Putamen (tissue), 1 donor: ENCODE results near the gene SEMA3F.
A peak's percentile ranks its signal among the peaks of the same experiment; 100 is the strongest.

ENCODE experiments used
- DNase-seq: peaks from one replicate; pipeline ENCODE4 v3.0.0-alpha.2; 2016; ENCODE audit warnings: low spot score

Gene SEMA3F

DNA sequence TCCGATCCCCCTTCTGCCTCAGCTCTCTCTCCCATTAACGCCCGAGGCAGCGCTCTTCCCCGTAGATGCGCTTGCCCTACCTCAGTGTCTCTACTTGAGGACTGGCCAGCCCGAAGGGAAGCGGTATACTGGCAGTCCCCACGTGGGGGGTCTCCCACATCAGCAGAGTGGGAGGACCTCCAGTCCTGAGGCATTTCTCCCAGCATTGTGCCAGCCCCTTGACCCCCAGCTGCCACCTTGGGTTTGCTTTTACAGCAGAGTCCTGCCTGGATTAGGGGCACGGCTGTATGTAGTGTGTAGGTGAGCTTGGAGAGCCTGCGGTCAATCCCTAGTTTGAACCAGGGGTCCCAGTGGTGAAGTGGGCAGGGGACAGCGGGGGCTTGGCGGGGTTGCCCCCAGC lies 767 bp downstream of the SEMA3F start:
- no peak for DNase-seq

DNA sequence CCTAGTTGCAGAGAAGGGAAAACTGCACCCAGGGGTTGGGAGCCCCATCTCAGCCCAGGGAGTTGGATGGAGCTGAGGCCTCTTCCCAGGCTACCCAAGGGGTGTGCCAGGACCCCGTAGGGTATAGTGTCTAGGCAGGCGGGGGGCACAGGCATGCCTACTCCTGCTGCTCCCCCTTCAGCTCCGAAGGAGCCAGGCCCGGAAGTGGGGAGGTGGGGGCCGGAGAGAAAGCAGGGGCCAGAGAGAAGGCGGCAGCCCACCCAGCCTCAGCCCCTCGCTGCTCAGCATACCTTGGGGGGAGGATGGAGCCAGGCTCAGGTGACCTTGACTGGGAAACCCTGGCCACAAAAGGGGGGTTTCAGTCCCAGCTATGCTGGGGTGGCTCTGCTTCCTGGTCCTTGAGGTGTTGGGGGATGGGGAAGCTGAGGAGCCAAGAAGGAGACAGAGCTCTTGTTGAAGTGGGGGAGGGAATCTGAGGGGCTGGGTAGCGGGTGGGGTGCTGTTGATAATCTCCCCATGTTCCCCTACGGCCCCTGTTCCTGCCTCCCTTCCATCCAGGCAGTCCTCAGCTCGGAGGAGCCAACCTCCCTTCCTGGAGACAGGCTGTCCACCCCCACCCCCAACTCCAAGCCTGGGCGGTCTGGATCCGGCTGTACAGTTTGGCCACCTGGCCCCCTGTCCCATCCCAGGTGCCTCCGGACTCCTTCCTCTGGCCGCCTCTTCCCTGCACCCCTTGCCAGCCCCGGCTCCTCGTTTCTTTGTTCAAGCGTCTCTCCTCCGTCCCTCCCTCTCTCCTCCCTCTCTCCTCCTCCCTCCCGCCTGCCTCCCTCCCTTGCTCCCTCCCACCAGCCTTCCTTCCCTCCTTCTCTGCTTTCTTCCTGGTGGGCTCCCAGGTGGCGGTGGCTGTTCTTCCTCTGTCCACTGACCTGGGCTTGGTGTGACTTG lies 1.7 kb downstream of the SEMA3F start:
- DNase-seq: no peak

DNA sequence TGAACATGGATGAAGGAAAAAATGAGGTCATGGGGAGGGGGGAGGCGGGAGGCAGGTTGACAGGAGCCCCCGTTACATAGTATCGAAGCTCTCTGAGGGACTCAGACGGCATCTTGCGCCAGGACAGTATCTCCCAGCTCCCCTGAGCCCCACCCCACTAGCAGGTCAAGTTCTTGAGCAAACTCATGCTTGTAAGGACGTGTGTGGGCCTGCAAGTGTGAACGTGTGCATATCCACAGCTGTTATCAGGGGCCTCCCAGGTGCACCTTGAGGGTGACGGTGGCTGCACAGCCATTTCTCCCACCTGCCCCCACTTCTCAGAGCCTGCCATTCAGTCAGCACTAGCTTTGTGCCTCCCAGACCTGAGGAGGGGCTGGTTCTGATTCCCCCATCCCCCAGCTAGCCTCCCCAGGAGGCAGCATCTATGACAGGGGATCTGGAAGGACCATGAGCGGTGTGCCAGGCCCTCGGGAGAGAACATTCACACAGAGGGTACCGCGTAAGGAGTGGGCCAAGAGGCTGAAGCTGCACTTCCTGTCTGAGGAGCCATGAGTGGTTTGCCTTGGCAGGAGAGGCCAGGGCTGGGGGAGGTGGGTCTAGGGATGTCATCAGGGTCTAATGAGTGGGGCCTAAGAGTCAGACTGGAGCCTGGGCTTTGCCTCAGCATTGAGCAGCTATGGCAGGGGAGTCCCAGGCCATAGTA lies 2.9 kb downstream of the SEMA3F start:
- DNase-seq: no peak

DNA sequence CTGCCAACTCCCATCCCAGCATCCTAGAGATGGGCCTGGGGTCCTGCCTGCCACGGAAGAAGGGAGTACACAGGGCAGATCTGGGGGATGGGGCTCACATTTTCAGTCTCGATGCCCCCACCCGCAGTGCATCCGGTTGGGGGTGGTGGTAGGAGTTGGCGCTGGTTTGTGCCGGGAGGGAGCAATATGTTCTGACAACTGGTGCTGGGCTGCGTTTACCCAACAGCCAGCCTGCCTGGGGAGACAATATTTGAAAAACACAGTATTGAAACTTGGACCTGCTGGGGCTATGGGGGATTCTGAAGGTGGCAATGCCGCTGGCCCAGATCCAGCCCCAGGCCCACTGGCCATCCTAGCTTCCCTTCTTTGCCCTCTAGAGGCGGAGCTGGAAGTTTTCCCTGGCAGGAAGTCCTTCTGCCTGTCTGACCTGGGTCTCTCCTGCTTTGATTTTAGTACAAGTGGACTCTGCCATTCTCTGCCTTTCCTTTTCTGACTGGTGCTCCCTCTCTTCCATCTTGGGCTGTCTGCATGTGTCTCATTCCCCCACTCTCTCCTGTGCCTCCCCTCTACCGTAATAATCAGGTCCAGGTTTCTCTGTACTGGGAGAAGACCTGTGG lies 3.5 kb downstream of the SEMA3F start:
- no peak for DNase-seq

DNA sequence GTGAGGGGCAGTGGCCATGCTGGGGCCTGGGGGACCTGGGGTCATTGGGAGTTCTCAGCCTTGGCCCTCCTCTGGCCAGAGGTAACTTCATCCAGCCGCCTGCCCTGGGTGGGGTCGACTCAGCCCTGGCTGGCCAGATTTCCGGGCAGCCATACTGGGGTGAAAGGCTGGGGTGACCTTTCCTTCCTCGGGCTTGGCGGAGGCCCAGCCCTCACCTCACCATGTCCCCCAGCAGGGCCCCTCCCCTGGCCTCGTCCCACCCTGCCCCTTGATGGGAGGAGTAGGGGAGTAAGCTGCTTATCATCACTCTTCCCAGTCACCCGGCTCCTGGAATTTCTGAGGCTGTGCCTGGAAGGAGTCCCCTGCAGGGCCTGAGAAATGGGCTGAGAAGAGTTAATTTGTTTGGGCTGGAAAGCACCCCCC lies 5.4 kb downstream of the SEMA3F start:
- no peak for DNase-seq

DNA sequence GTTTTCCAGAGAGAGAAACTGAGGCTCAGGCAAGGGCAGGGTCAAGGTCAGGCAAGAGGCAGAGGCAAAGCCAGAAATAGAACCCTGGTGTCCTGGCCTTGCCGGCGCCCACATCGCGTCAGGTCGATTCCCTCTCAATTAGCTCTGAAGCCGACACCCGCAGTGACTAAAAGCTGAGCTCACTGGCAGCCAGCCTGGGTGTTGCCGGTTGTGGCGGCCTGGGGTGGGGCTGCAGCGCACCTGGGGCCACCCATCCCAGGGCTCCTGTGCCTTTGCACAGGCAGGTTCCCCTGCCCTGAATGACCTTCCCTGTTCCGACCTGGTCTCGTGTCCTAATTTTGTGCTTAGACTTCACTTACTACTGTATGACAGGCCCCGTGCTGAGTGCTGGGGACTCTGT lies 6.2 kb downstream of the SEMA3F start:
- DNase-seq: no peak

DNA sequence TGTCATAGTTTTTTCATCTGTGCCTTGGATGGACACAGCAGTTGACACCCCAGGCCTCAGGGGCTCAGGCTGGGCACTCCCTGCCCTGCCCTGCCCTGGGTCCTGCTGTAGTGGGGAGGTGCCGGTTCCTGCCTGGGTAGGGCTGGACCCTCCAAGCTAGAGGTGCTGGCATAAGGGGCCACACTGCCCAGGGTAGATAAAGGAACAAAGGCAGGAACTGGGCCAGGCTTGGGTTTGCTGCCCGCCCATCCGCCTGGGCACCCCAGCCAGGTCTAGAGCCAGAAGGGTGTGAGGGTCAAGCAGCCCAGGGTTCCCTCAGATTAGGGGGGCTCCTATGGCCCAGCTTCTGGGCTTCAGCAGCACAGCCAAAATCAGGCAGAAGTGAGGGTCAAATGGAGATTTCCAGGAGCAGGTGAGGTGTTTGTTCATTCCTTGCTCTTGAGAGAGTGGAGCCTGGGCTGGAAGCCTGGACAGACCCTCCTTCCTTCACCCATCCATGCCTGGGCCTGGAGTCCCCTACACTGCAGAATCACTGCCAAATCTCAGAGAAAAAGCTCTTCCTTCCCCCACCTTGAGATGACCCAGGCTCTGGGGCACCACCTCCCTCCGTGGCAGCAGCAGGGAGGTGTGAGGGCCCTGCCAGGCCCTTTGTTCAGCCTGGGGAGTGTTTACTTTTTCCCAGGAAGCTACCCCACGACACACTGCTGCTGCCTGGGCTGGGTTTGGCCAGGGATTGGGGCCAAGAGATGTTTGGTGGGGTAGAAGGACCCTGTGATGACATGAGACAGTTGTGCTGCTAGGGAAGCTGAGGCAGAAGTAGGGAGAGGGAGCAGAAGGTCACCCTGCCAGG lies 7.1 kb downstream of the SEMA3F start:
- no peak for DNase-seq

DNA sequence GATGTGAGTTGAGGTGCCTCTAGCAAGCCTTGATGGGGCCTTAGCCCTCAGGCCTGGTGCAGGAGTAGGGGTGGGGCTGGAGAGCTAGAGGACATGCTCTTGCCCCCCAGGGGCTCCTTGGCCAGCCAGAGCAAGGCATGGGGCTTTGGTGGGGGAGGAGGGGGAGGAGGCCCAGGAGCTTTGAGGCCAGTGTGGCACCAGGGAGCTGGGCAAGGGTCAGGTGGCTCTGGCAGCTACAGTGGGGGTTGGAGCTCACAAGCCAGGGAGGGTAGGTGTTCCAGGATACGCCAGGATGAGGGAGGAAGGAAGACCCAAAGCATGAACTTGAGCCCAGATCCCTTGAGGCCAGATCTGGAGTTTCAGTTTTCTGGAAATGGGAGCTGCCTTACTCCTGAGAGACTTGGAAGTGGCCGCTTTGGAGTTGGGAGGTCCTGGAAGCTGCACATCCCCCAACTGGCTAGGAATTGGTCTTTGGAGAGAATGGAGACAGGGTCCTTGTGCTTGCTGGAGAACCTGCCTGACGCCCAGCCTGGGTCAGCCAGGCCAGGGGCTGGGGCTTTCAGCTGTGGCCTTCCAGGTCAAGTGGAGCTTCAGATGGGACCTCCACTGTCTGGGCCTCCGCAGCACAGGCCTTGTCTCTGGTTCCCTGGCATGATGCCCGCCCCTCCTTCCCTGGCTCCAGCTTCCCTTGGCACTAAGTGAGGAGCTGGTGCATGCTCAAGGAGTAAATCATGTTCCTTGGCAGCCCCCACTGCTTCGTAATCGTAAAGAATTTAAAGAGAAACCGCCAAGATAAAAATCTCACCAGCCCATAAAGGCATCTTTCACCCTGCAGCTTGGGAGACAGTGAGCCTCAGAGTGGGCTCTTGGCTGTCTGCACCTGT lies 8.7 kb downstream of the SEMA3F start:
- DNase-seq: peak; percentile 21

DNA sequence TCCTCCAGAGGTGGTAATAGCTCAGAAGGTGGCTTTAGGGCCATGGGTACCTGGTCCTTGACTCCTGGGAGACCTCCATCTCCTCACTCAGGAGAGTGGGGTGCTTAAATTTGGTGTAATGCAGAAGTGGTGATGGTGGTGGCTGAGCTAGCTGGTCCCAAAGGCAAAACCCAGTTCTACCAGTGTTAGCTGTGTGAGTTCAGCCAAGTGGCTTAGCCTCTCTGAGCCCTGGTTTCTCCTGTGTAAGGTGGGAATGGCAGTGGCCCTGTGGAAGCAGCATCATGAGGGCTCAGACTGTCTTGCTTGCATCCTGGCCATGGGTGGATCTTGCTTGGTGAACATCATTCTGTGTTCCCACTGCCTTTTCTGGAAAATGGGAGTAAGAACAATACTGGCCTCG lies 9.4 kb downstream of the SEMA3F start:
- DNase-seq: no peak

DNA sequence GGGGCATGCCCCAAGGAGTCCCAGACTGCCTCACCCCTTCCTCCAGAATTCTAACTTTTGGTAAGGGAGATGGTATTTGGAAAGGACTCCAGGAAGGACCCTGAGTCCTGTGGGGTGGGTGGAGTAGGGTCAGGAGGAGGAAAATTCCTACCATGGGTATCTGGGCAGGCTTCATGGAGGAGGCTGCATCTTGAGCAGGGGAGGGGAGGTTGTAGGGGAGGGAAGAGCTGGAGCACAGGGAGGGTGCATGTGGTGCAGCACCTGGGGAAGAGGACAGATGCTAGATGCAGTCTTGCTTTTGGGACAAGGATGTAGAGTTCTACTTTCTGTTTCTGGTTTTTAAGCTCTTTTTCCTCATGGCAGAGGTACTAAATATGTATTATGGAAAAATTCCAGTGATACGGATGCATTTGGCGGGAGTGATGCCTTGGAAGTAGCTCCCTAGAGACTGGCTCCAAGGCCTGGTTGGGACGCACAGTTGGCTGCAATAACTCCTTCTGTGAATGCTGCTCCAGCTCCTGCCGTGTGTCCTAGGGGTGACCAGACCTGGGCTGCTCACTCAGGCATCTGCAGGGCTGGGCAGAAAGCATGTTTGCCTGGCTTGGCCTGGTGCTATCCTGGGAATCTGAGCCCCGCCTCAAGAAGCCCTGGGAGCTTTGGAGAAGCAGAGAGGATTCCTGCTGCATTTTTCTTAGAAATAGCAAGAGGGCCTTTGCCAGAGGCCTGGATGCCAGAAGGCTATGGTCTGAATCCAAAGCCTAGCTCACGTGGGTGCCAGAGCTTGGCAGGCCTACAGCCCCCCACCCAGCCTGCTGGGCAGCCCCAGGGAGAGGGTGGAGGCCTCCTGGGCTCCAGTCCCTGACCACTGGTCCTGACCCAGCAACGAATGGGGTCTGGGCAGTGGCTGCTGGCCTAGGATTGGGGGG lies 10.1 kb downstream of the SEMA3F start:
- DNase-seq: peak; percentile 25

DNA sequence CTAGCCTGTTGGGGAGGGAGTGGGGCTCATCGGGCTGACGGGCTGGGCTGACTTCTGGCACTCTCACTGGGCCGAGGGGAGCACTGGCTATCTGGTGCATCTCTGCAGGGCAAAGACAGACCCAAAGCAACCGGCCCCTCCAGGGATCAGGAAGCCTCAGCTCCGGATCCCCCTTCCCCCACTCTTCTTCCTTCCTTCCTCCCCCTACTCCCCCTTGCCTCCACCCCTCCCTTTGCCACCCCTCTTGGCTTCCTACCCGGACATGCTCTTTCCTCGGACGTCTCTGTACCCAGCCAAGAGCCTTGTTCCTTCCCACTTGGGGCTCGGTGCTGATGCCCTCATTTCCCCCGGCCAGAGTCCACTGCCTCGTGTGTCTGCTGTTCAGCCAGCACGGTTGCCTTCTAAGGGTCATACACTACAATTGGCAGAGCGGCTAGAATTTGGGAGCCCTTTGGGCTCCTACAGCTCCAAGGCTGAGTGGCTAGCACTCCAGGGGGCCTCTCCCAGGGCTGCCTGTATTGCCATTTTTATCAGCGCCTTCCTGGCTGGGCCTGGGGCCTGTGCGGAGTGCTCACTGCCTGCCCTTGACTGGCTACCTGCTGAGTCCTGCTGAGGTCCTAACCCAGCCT lies 10.9 kb downstream of the SEMA3F start:
- peak; percentile 37 for DNase-seq

DNA sequence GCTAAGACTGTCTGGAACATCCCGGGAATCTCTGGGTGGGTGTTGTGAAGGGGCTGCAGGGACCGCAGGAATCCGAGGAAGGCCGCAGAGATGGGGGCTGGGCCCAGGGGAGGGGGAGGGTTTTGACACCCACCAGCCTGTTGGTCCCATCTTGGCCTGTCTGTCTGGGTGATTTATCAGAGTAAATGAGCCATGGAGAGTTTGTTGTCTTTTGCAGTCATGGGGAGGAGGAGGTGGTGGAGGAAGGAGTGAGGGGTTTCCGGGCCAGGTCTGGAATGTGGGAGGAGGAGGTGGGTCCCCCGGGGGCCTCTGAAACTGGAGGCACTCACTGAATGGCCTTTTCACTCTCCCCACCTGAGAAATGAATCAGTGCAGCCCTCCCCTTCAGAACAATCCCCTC lies 11.5 kb downstream of the SEMA3F start:
- DNase-seq: no peak

DNA sequence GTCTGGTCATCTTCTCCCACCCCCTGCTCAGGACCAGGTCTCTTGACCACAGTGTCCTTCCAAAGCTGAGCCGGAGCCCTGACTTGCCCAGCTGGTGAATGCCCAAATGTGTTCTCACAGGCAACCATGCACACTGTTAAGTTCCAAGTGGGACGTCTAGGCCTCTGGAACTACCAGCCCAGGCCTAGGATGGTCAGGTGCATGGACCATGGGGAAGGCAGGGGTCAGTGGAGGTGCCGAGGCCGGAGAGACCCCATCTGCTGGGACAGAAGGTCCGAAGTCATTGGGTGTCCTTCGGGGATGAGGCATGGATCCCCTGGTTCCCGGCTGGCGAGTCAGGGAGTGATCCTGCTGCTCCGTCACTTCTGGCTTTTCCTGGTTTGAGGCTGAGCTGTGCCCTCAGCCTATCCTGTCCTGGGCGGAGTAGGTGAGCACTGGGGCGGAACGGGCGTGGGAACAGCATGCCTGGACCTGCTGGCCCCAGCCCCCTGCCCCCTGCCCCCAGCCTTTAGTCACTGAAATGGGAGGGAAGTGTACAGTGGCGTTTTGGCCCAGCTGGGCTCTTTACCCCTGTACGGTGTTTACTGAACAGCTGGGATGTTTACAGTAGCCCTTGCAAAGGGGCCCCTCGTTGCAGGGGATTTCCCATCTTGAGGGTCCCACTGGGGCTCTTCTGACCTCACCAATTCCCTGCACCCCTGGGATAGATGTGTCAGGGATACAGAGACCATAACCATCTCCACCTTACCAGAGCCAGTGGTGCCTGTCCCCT lies 12.1 kb downstream of the SEMA3F start:
- no peak for DNase-seq

DNA sequence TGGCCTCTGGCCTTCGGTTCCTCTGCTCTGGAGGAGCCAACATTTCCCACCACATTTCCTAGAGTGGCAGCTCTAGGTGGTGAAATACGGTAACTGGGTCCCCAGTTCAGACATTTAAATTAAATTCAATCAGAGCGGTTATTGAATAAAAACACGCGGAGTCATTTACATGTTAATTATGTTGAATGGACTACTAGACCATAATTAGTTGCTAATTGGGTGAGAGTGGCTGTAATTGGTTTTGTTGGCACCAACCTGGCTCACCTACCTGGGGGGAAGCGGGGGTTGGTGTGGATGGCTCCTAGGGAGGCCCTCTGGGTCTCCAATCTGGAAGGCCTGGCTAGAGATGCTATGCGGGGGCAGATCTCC lies 12.7 kb downstream of the SEMA3F start:
- no peak for DNase-seq

DNA sequence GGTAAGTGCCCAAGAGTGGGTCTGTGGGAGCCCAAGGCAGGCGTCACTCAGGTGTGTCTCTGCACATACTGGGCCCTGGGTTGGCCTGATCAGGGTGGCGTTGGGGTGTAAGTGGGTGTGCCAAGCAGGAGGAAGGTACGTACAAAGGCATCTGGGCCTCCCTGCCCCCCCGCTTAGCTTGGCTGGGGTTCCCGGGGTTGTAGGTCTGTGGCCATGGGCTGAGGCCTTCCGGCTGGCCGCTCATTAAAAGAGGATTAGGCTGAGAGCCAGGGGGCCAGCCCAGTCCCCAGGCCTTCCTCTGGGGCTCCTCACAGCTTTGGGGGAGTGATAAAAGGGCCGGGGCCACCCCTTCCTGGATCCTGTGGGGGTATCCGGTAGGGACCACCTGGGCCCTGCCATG lies 13.3 kb downstream of the SEMA3F start:
- no peak for DNase-seq

DNA sequence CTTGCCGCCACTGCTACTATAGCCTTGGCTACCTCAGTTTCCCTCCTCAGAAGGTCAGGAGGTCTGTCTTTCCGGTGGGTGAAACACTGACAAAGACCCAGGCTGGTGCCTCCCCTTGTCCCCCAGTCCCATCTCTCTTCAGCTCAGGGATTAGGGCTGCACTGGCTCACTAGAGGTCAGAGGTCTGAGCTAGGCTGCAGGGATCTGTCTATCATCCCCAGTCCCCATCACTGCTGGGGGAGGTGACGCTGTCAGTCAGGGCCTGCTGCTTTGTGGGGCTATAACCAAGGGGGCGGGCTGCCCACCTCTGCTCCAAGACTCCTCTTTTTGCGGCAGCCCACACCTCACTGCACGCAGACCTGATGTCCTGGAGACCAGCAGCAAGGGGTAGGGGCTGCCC lies 13.7 kb downstream of the SEMA3F start:
- no peak for DNase-seq

DNA sequence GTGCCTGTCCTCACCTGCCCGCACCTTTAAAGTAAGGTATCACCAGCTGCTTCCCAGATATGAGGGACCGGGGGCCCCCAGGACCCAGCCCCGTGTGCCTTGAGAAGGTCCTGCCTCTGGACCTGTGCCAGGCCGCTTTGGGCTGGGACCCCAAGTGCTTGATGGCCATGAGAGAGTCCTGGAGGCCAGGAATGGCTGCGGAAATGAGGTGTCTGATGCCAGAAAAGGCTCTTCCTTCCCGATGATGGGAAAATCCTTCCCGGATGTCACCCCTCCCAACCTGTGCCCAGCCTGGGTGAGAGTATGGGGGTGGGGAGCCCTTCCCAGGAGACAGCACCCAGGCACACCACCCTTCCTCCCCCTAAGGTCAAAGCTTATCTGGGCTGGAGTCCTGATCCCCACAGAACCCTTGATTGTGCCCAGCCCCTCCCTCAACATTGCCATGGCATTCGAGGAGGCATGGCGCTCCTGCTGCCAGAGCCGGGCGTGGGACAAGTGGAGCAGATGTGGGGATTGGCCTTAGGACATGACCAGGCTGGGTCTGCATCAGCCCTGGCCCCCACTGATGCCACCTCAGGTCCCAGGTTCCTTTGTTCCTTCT lies 14.2 kb downstream of the SEMA3F start:
- DNase-seq: no peak

DNA sequence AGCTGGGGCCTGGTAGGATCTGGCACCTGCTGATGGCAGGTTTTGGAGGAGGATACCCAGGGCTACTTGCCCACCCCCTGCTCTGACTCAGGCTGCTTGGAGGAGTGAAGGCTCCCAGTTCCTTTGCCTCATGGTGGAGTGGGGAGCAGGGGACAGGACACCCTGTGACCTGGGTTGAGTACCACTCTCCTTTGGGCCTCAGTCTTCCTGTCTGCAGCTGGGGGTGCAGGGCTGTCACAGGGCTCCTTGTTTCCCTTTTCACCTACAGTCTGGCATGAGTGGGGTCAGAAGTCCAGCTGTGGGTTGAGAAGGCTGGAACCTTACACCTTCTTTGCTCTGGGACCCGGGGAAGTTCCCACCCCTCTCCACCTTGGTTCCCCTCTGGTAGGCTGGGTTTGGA lies 14.7 kb downstream of the SEMA3F start:
- no peak for DNase-seq
